ENCODE measurements around the gene EYA2. TPM values are rescaled to one million over a fixed set of nuclear protein-coding genes. Genes with fewer than 3 reads are reported as not detected.

The EYA2 gene
- total and polyA plus RNA-seq, 2 donors (not counting 3 experiments of a cell fraction or from before 2014, with no cell fraction given) = not detected

DNA sequence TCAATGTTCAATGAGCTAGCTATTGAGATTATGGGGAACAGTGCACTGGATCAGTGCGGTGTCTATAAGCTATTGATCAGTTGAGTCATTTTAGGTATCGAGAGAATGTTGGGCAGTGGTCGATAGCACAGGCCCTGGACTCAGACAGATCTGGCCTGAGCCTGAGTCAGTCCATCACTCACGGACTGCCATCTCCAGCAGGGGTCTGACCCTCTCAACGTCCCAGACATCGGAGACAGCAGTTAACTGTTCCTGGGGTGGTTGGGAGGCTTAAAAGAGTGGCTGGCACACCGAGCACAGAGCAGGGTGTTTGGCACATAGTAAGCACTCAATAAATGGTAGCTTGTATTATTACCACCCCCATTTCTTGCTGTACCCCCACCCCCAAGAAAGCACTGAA is 9.3 kb downstream of the EYA2 start:
- BruUV-seq (replicated peaks) = no TSS peak
- H3K4me1 ChIP-seq (ENCODE audit: control insufficient read depth, extremely low read depth, insufficient read depth, low read length) = no peaks in the 10 kb centered on the region
- H3K4me2 ChIP-seq (ENCODE audit: insufficient read depth, low read length) = no peak overlapping the region
- no peaks in the 10 kb centered on the region for H4K20me1 ChIP-seq (replicated peaks; ENCODE audit: control insufficient read depth, extremely low read depth, insufficient read depth, low read length)
- no peaks in the 10 kb centered on the region for H3K27me3 ChIP-seq (ENCODE audit: control insufficient read depth in 2 of 2, insufficient read depth in 2 of 2, low read length in 2 of 2)
- dilution Hi-C loops (cut with MboI; ENCODE audit: extremely low pct_ligation_motif_present, low sequenced_read_pairs) (no loop called here), intact Hi-C loops (cut with micrococcal nuclease) (no loop called here)
- POLR2A ChIA-PET = no interaction called here
- H2AFZ ChIP-seq (ENCODE audit: low read depth, low read length) = no peak overlapping the region
- no peak overlapping the region for H3K9ac ChIP-seq (replicated peaks; ENCODE audit: extremely low read depth, insufficient read depth, low read length)
- H3K4me3 ChIP-seq (replicated peaks in 1 of 3; ENCODE audit: insufficient read depth in 1 of 3, low read depth in 1 of 3, low read length in 3 of 3) = no peak overlapping the region
- no peaks in the 10 kb centered on the region for H3K36me3 ChIP-seq (ENCODE audit: control insufficient read depth in 2 of 2, extremely low read depth in 1 of 2, insufficient read depth in 2 of 2, low read length in 2 of 2)
- FAIRE-seq = no peak
- TF ChIP-seq GATA2 (IDR thresholded peaks at IDR 0.05; ENCODE audit: insufficient read depth, insufficient read length, low read depth, low read length) (no peak), MYC (IDR thresholded peaks at IDR 0.05; ENCODE audit: low read depth, low read length) (no peak), FOS (IDR thresholded peaks at IDR 0.05; ENCODE audit: borderline replicate concordance, insufficient read depth, low read length) (no peak), POLR2A (IDR thresholded peaks at IDR 0.05; ENCODE audit: low read depth, low read length) (no peak), EZH2 (IDR thresholded peaks at IDR 0.05; ENCODE audit: borderline replicate concordance, low read depth, low read length, severe bottlenecking) (no peak), JUN (IDR thresholded peaks at IDR 0.05; ENCODE audit: borderline replicate concordance, insufficient read depth, insufficient read length, low read depth) (no peak), POLR2AphosphoS5 (IDR thresholded peaks at IDR 0.05; ENCODE audit: insufficient read depth, low read depth, low read length) (no peak)
- TF ChIP-seq, protein P1, sequence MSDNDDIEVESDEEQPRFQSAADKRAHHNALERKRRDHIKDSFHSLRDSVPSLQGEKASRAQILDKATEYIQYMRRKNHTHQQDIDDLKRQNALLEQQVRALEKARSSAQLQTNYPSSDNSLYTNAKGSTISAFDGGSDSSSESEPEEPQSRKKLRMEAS (IDR thresholded peaks at IDR 0.05; ENCODE audit: insufficient read depth, insufficient read length) = no peak
- TF ChIP-seq, protein P2, sequence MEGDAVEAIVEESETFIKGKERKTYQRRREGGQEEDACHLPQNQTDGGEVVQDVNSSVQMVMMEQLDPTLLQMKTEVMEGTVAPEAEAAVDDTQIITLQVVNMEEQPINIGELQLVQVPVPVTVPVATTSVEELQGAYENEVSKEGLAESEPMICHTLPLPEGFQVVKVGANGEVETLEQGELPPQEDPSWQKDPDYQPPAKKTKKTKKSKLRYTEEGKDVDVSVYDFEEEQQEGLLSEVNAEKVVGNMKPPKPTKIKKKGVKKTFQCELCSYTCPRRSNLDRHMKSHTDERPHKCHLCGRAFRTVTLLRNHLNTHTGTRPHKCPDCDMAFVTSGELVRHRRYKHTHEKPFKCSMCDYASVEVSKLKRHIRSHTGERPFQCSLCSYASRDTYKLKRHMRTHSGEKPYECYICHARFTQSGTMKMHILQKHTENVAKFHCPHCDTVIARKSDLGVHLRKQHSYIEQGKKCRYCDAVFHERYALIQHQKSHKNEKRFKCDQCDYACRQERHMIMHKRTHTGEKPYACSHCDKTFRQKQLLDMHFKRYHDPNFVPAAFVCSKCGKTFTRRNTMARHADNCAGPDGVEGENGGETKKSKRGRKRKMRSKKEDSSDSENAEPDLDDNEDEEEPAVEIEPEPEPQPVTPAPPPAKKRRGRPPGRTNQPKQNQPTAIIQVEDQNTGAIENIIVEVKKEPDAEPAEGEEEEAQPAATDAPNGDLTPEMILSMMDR (IDR thresholded peaks at IDR 0.05; ENCODE audit: extremely low read depth in 1 of 2, insufficient read depth in 1 of 2, low read depth in 1 of 2, low read length in 2 of 2) = no peak
- CTCF ChIA-PET = no interaction called here
- no peaks in the 10 kb centered on the region for H3K9me1 ChIP-seq (replicated peaks; ENCODE audit: control insufficient read depth, extremely low read depth, insufficient read depth, low read length)
- no peak for DNase-seq (ENCODE audit: low read depth, low spot score)
- no peak overlapping the region for H3K27ac ChIP-seq (ENCODE audit: insufficient read depth, low read depth, low read length)
- H3K79me2 ChIP-seq (ENCODE audit: control insufficient read depth, insufficient read depth, low read length) = no peaks in the 10 kb centered on the region
- H3K9me3 ChIP-seq (replicated peaks; ENCODE audit: control insufficient read depth, insufficient read depth, low read length) = no peaks in the 10 kb centered on the region

All from endothelial cell of umbilical vein (primary cell).